Keratinocyte (primary cell): ENCODE data around the gene RGS10.

Experiments
- CTCF ChIP-seq, 3 experiments: IDR thresholded peaks in 1 of 3; conservative IDR thresholded peaks in 1 of 3; optimal IDR thresholded peaks in 1 of 3; 2 replicates in 2 of 3; 3 replicates in 1 of 3; pipeline versions ENCODE3 to v1.5.1; 2011; ENCODE audit warnings: low read length in 3 of 3, mild to moderate bottlenecking in 3 of 3, moderate library complexity in 2 of 3, control low read depth in 1 of 3, inconsistent platforms in 1 of 3; ENCODE audit not compliant: insufficient read depth in 2 of 3; ENCODE audit errors: extremely low read depth in 1 of 3
- EZH2 ChIP-seq: IDR thresholded peaks from one replicate; pipeline ENCODE4 v1.6.1; 2012; ENCODE audit warnings: inconsistent platforms, mild to moderate bottlenecking, low read length, moderate library complexity

DNA sequence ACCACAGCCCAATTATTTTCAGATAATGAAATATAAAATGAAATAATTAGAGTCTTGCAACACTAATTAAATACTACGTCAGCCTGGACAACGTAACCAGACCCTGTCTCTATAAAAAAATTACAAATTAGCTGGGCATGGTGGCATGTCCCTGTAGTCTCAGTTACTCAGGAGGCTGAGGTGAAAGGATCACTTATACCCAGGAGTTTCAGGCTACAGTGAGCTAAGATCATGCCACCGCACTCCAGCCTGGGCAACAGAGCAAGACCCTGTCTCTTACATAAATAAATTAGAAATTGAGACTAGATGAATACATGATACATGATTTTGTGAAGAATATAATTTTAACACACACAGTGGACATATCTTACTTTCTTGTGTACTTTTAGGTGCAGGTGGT is 35.8 kb upstream of the RGS10 start:
- TF ChIP-seq EZH2 (no peak), CTCF (optimal IDR thresholded peaks at IDR 0.05 in 1 of 3, IDR thresholded peaks at IDR 0.05 in 1 of 3, conservative IDR thresholded peaks at IDR 0.05 in 1 of 3; ENCODE audit: extremely low read depth in 1 of 3, insufficient read depth in 2 of 3, low read length in 3 of 3) (no peak)
